Umbilical cord (tissue), 2 donors: Measurements from ENCODE around the gene C19orf67. TPM values are rescaled to one million over a fixed set of nuclear protein-coding genes. Genes with fewer than 3 reads are reported as not detected.
"Not testable (repeated sequence)": the region's sequence is repeated elsewhere in the genome, so short reads cannot be mapped to it uniquely, and the experiment has no call there.

Source experiments
- DNase-seq: peaks from one replicate; pipeline ENCODE4 v3.0.0-alpha.2; 2015; ENCODE audit warnings: low spot score
- total RNA-seq: library from RNA; depleted of rRNA; stranded (reverse); fragments of >200 nt; gene quantifications from one replicate; pipeline ENCODE4 v1.2.3, GENCODE V29; 2014; ENCODE audit warnings: low replicate concordance; ENCODE audit not compliant: insufficient read depth

Gene C19orf67
- total RNA-seq, 1 donor from 2014 or later: not detected

- DNase-seq: no peak
Observed at GRCh38 chr19:14056741-14057356, 28.7 kb downstream of the C19orf67 start.

GRCh38 chr19:14056069-14056666, 29.4 kb downstream of the C19orf67 start:
- DNase-seq: no peak

GRCh38 chr19:14055396-14055795, 30.2 kb downstream of the C19orf67 start:
- DNase-seq: no peak

GRCh38 chr19:14054721-14055120, 30.9 kb downstream of the C19orf67 start:
- DNase-seq: no peak

GRCh38 chr19:14054099-14054498, 31.5 kb downstream of the C19orf67 start:
- DNase-seq: no peak

GRCh38 chr19:14053500-14053899, 32.1 kb downstream of the C19orf67 start:
- DNase-seq: no peak

GRCh38 chr19:14053032-14053431, 32.6 kb downstream of the C19orf67 start:
- DNase-seq: no peak

- no peak for DNase-seq
Observed at GRCh38 chr19:14052470-14052869, 33.1 kb downstream of the C19orf67 start.

GRCh38 chr19:14051980-14052379, 33.6 kb downstream of the C19orf67 start:
- DNase-seq: no peak

GRCh38 chr19:14050961-14051360, 34.6 kb downstream of the C19orf67 start:
- DNase-seq: not testable (repeated sequence)

GRCh38 chr19:14050512-14050911, 35.1 kb downstream of the C19orf67 start:
- DNase-seq: no peak

GRCh38 chr19:14048443-14049153, 37.0 kb downstream of the C19orf67 start:
- no peak for DNase-seq

GRCh38 chr19:14047866-14048265, 37.7 kb downstream of the C19orf67 start:
- not testable (repeated sequence) for DNase-seq

GRCh38 chr19:14042659-14043608, 42.6 kb downstream of the C19orf67 start:
- peak; percentile 59 for DNase-seq

- DNase-seq: no peak
Observed at GRCh38 chr19:14039181-14039580, 46.4 kb downstream of the C19orf67 start.

- no peak for DNase-seq
Observed at GRCh38 chr19:14035706-14036105, 49.9 kb downstream of the C19orf67 start.

- DNase-seq: not testable (repeated sequence)
Observed at GRCh38 chr19:14035159-14035558, 50.4 kb downstream of the C19orf67 start.

GRCh38 chr19:14033946-14034345, 51.6 kb downstream of the C19orf67 start:
- DNase-seq: no peak

- DNase-seq: peak; percentile 36
Observed at GRCh38 chr19:14031719-14032480, 53.7 kb downstream of the C19orf67 start, which contains the start of gene IL27RA. TSS of gene IL27RA (plus strand) at chr19:14031762. CDS start at chr19:14031873, 111 bp downstream.
